ENCODE measurements around the gene PFN1.

Gene PFN1

GRCh38 chr17:4898927-4899326 lies 49.4 kb downstream of the PFN1 start:
- DNase-seq (ENCODE audit: insufficient read length, low spot score): no peak
- no peak for FAIRE-seq

GRCh38 chr17:4898351-4898750 lies 50.0 kb downstream of the PFN1 start:
- no peak for FAIRE-seq

GRCh38 chr17:4897785-4898184 lies 50.5 kb downstream of the PFN1 start:
- DNase-seq (ENCODE audit: insufficient read length, low spot score) (no peak), FAIRE-seq (no peak)

More at GRCh38 chr17:4898351-4898750, 50.0 kb downstream of the PFN1 start:
- no peak for DNase-seq (ENCODE audit: insufficient read length, low spot score)

- DNase-seq (ENCODE audit: insufficient read length, low spot score) (no peak), FAIRE-seq (no peak)
Measured at GRCh38 chr17:4897198-4897687, 51.1 kb downstream of the PFN1 start.

- DNase-seq (ENCODE audit: insufficient read length, low spot score) (no peak), FAIRE-seq (no peak)
Measured at GRCh38 chr17:4896332-4897197, 51.8 kb downstream of the PFN1 start.

GRCh38 chr17:4895657-4896331 lies 52.5 kb downstream of the PFN1 start:
- DNase-seq (ENCODE audit: insufficient read length, low spot score): no peak
- FAIRE-seq: no peak
